NCI-H446 (cell line): ENCODE measurements around the gene DOCK4.

Experiments used
- DNase-seq, 2 experiments: peaks; one replicate each; lab custom pipeline; 2025; lab: John Stamatoyannopoulos, UW

The DOCK4 gene

GRCh38 chr7:111730057-111730456, 476.1 kb downstream of the DOCK4 start:
- no peak for DNase-seq

- DNase-seq, result no peak
Observed at GRCh38 chr7:111729483-111729882, 476.7 kb downstream of the DOCK4 start.

- no peak for DNase-seq
Observed at GRCh38 chr7:111728635-111728995, 477.6 kb downstream of the DOCK4 start.

- no peak for DNase-seq
Observed at GRCh38 chr7:111727905-111728634, 478.1 kb downstream of the DOCK4 start.

GRCh38 chr7:111718886-111719285, 487.3 kb downstream of the DOCK4 start:
- no peak for DNase-seq

- no peak for DNase-seq
Observed at GRCh38 chr7:111711426-111712065, 494.7 kb downstream of the DOCK4 start.

- no peak for DNase-seq
Observed at GRCh38 chr7:111710839-111711380, 495.3 kb downstream of the DOCK4 start.

GRCh38 chr7:111708072-111708471, 498.1 kb downstream of the DOCK4 start:
- no peak for DNase-seq

- DNase-seq, result no peak
Observed at GRCh38 chr7:111705807-111706206, 500.4 kb downstream of the DOCK4 start.

- DNase-seq, result no peak
Observed at GRCh38 chr7:111697771-111698170, 508.4 kb downstream of the DOCK4 start.

- no peak for DNase-seq
Observed at GRCh38 chr7:111694376-111694775, 511.8 kb downstream of the DOCK4 start.

GRCh38 chr7:111690364-111691111, 515.7 kb downstream of the DOCK4 start:
- no peak for DNase-seq

- DNase-seq, result no peak
Observed at GRCh38 chr7:111685349-111685748, 520.9 kb downstream of the DOCK4 start.

GRCh38 chr7:111682588-111683340, 523.4 kb downstream of the DOCK4 start:
- DNase-seq, result no peak

GRCh38 chr7:111681242-111681641, 525.0 kb downstream of the DOCK4 start:
- no peak for DNase-seq

GRCh38 chr7:111678986-111679385, 527.2 kb downstream of the DOCK4 start:
- no peak for DNase-seq

- DNase-seq, result no peak
Observed at GRCh38 chr7:111678281-111678680, 527.9 kb downstream of the DOCK4 start.

- no peak for DNase-seq
Observed at GRCh38 chr7:111677848-111678247, 528.4 kb downstream of the DOCK4 start.

GRCh38 chr7:111676811-111677210, 529.4 kb downstream of the DOCK4 start:
- no peak for DNase-seq
